A673 (cell line): ENCODE results near the gene ATF6. TPM values are rescaled to one million over a fixed set of nuclear protein-coding genes. Genes with fewer than 3 reads are reported as not detected.

Experiments
- BruUV-seq: library from RNA; stranded (reverse); fragments of 400-500 nt; replicated peaks from 2 replicates; lab custom pipeline; 2021; lab: Mats Ljungman, UMichigan
- CTCF ChIA-PET: fragments of 300-600 bp; sonication (Branson Sonifier 250); formaldehyde crosslinking; loops from one replicate; lab custom pipeline; 2022; ENCODE audit warnings: antibody characterized with exemption; lab: Charles Lee
- POLR2A ChIA-PET: fragments of 300-600 bp; sonication (Branson Sonifier 250); formaldehyde crosslinking; loops from one replicate; lab custom pipeline; 2022; ENCODE audit warnings: antibody characterized with exemption; ENCODE audit not compliant: low non-redundant PET; lab: Charles Lee
- DNase-seq: peaks from one replicate; pipeline ENCODE4 v3.0.0-alpha.2; 2015; ENCODE audit warnings: low spot score
- H3K27ac ChIP-seq: fragments of 200-600 bp; sonication (generic); 2 replicates; pipeline ENCODE4 v1.5.1; 2016; ENCODE audit warnings: mixed run types, low read depth, mild to moderate bottlenecking, mixed read lengths, antibody characterized with exemption, low read length; ENCODE audit not compliant: poor library complexity, severe bottlenecking
- H3K27me3 ChIP-seq: fragments of 200-600 bp; sonication (generic); replicated peaks from 2 replicates; pipeline ENCODE4 v1.6.1; 2017; ENCODE audit warnings: mixed run types, low read depth, mild to moderate bottlenecking, mixed read lengths, antibody characterized with exemption, low read length; ENCODE audit not compliant: insufficient read depth, poor library complexity
- H3K36me3 ChIP-seq: fragments of 200-600 bp; sonication (generic); 2 replicates; pipeline ENCODE4 v1.6.1; 2016; ENCODE audit warnings: mixed run types, mild to moderate bottlenecking, mixed read lengths, antibody characterized with exemption, low read length; ENCODE audit not compliant: insufficient read depth, poor library complexity, severe bottlenecking
- H3K4me1 ChIP-seq: fragments of 200-600 bp; sonication (generic); 2 replicates; pipeline ENCODE4 v1.6.1; 2017; ENCODE audit warnings: mixed run types, mild to moderate bottlenecking, mixed read lengths, antibody characterized with exemption, low read length; ENCODE audit not compliant: insufficient read depth, poor library complexity, severe bottlenecking
- H3K4me3 ChIP-seq: fragments of 200-600 bp; sonication (generic); 2 replicates; pipeline ENCODE4 v1.5.1; 2016; ENCODE audit warnings: low read depth, mixed run types, mild to moderate bottlenecking, mixed read lengths, low read length; ENCODE audit not compliant: poor library complexity, severe bottlenecking
- H3K9me3 ChIP-seq: fragments of 200-600 bp; sonication (generic); 2 replicates; pipeline ENCODE4 v1.6.1; 2016; ENCODE audit warnings: mixed run types, low read depth, mild to moderate bottlenecking, mixed read lengths, antibody characterized with exemption, low read length; ENCODE audit not compliant: poor library complexity, severe bottlenecking
- EZH2 ChIP-seq: fragments of 200-600 bp; sonication (generic); IDR thresholded peaks from 2 replicates; pipeline ENCODE4 v1.6.1; 2017; ENCODE audit warnings: borderline replicate concordance, low read depth, mild to moderate bottlenecking, mixed read lengths, antibody characterized with exemption, low read length; ENCODE audit not compliant: poor library complexity, severe bottlenecking
- intact Hi-C: fragments of 100-400 bp; cut with micrococcal nuclease; formaldehyde crosslinking; loops from one replicate; pipeline ENCODE4 v1.10.0; 2022; ENCODE audit not compliant: unreplicated experiment
- total RNA-seq: library from RNA; stranded (reverse); gene quantifications from 2 replicates; pipeline ENCODE4 v1.2.3, GENCODE V29; 2021
- TF ChIP-seq, protein P1 (sequence below): fragments of 300-800, 200-600 bp; sonication (generic); conservative IDR thresholded peaks from 2 replicates; pipeline ENCODE4 v1.5.1; 2017; ENCODE audit warnings: low read depth, mild to moderate bottlenecking, antibody characterized with exemption, low read length, moderate library complexity, mixed read lengths

Gene ATF6
- total RNA-seq, 1 experiment from 2014 or later: 21.8 TPM

DNA sequence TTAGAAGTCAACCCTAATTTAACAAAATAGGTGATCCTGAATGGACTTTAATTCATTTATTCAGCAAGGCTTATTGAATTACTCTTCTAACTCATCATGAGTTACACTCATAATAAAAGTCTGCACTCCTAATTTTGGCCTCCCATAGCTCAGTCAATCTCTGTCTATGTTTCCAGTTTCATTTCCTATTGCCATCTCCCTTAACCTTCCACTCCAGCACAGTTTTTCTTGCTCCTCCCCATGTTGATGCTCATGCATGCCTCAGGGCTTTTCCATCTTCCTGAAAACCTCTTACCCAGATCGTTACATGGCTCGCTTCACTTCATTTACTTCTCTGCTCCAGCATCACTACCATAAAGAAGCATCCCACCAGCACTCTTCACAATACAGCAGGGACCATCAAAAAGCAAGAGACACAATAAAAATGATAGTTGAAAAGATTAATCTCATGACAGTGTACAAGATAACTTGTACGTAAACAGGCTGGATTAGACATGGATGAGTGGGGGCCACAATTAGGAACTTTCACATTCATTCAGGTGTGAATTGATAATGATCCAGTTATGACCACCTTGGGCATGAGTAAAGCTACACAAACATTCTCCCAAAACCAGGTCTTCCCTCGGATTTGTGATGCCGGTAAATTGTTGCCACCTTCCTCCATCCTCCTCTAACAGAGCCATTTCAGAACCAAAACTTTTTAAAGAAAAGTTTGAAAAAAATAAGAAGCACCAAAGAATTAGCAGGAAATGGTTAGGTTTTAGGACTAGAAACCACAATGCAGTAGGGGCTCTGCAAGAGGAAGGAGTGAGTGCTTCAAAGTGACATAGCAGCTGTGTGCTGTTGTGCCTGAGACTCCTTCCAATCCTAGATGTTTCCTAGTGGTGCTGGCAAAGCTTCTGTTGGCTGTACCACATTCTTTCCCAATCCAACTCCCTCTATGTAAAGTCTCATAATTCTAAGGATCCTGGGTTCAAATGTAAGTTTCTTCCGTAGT, 167.8 kb downstream of the ATF6 start:
- ChIA-PET POLR2A (no interaction called here), CTCF (no interaction called here)
- H3K36me3 ChIP-seq: no peaks in the 10 kb centered on the region
- no peak for DNase-seq
- intact Hi-C loops: no loop called here
- BruUV-seq: no TSS peak
- TF ChIP-seq, protein P1, sequence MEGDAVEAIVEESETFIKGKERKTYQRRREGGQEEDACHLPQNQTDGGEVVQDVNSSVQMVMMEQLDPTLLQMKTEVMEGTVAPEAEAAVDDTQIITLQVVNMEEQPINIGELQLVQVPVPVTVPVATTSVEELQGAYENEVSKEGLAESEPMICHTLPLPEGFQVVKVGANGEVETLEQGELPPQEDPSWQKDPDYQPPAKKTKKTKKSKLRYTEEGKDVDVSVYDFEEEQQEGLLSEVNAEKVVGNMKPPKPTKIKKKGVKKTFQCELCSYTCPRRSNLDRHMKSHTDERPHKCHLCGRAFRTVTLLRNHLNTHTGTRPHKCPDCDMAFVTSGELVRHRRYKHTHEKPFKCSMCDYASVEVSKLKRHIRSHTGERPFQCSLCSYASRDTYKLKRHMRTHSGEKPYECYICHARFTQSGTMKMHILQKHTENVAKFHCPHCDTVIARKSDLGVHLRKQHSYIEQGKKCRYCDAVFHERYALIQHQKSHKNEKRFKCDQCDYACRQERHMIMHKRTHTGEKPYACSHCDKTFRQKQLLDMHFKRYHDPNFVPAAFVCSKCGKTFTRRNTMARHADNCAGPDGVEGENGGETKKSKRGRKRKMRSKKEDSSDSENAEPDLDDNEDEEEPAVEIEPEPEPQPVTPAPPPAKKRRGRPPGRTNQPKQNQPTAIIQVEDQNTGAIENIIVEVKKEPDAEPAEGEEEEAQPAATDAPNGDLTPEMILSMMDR: no peak
- no peak for TF ChIP-seq EZH2
- no peaks in the 10 kb centered on the region for H3K4me1 ChIP-seq
- no peak overlapping the region for H3K27ac ChIP-seq
- H3K4me3 ChIP-seq: no peak overlapping the region
- no peaks in the 10 kb centered on the region for H3K9me3 ChIP-seq
- no peaks in the 10 kb centered on the region for H3K27me3 ChIP-seq

DNA sequence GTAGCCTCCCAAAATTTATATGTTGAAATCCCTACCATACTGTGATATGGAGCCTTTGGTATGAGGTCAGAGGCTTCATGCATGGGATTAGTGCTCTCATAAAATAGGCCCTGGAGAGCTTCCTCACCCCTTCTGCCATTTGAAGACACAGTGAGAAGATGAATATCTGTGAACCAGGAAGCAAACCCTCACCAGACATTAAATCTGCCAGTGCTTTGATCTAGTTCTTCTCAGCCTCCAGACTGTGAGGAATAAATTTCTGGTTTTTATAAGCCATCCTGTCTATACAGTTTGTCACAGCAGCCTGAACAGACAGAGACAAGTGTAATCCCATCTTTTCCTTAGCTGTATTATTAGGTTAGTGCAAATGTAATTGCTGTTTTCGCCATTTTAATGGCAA, 169.1 kb downstream of the ATF6 start:
- no peaks in the 10 kb centered on the region for H3K36me3 ChIP-seq
- no peak overlapping the region for H3K27ac ChIP-seq
- BruUV-seq: no TSS peak
- H3K9me3 ChIP-seq: no peaks in the 10 kb centered on the region
- TF ChIP-seq, protein P1: no peak
- TF ChIP-seq EZH2: no peak
- CTCF ChIA-PET: no interaction called here
- POLR2A ChIA-PET: no interaction called here
- H3K4me1 ChIP-seq: no peaks in the 10 kb centered on the region
- no peak for DNase-seq
- no peaks in the 10 kb centered on the region for H3K27me3 ChIP-seq
- H3K4me3 ChIP-seq: no peak overlapping the region
- intact Hi-C loops: no loop called here

DNA sequence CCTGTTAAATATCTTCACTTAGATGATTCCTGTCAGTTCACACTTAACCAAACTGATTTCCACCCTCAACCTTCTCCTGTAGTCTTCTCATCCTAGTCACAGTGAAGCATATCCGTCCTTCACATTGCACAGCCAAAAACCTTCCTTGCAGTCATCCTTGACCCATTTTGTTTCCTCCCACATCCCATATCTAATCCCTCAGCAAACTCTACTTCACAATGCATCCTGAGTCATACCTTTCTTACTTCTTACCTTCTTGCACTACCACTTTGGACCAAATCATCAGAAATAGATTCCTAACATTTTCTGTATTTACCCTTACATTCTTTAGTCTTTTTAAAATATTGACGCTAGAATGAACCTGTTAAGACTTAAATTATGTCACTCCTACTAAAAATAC, 170.7 kb downstream of the ATF6 start:
- no peak for DNase-seq
- no peaks in the 10 kb centered on the region for H3K36me3 ChIP-seq
- no peaks in the 10 kb centered on the region for H3K27me3 ChIP-seq
- TF ChIP-seq, protein P1: no peak
- TF ChIP-seq EZH2: no peak
- no peak overlapping the region for H3K27ac ChIP-seq
- POLR2A ChIA-PET: no interaction called here
- CTCF ChIA-PET: no interaction called here
- no peak overlapping the region for H3K4me3 ChIP-seq
- H3K4me1 ChIP-seq: no peaks in the 10 kb centered on the region
- H3K9me3 ChIP-seq: no peaks in the 10 kb centered on the region
- no TSS peak for BruUV-seq
- intact Hi-C loops: no loop called here
